Neural cell (in vitro differentiated cells): ENCODE measurements around the gene PLVAP. TPM values are rescaled to one million over a fixed set of nuclear protein-coding genes. Genes with fewer than 3 reads are reported as not detected.

Experiments used
- H2AFZ ChIP-seq: fragments of 200-600, 300-800 bp; sonication (generic), shearing (Covaris generic); 2 replicates; pipeline ENCODE4 v1.6.0; 2014; ENCODE audit warnings: low read depth, mild to moderate bottlenecking, antibody characterized with exemption, low read length, moderate library complexity
- H3F3A ChIP-seq: fragments of 200-600 bp; shearing (Covaris generic); 2 replicates; pipeline ENCODE4 v1.6.1; 2016; ENCODE audit warnings: mild to moderate bottlenecking, moderate library complexity, mixed read lengths, antibody characterized with exemption, low read length; ENCODE audit not compliant: insufficient read depth, poor library complexity, severe bottlenecking
- H3K27ac ChIP-seq: fragments of 200-600, 300-800 bp; sonication (generic), shearing (Covaris generic); 2 replicates; pipeline ENCODE4 v1.5.1; 2014; ENCODE audit warnings: mild to moderate bottlenecking, low read length, moderate library complexity
- H3K27me3 ChIP-seq: fragments of 300-800, 200-600 bp; sonication (generic), shearing (Covaris generic); 2 replicates; pipeline ENCODE4 v1.6.0; 2014; ENCODE audit warnings: mild to moderate bottlenecking, low read depth, low read length, moderate library complexity; ENCODE audit not compliant: insufficient read depth
- H3K36me3 ChIP-seq: fragments of 300-800, 200-600 bp; sonication (generic), shearing (Covaris generic); 2 replicates; pipeline ENCODE4 v1.5.1; 2014; ENCODE audit warnings: mild to moderate bottlenecking, antibody characterized with exemption, low read length, moderate library complexity; ENCODE audit not compliant: insufficient read depth
- H3K4me2 ChIP-seq: fragments of 300-800, 200-600 bp; sonication (generic), shearing (Covaris generic); 2 replicates; pipeline ENCODE4 v1.6.0; 2014; ENCODE audit warnings: mild to moderate bottlenecking, low read length
- H3K4me3 ChIP-seq: fragments of 300-800, 200-600 bp; sonication (generic), shearing (Covaris generic); 2 replicates; pipeline ENCODE4 v1.5.1; 2014; ENCODE audit warnings: mild to moderate bottlenecking, low read length, moderate library complexity
- H3K79me2 ChIP-seq: fragments of 200-600 bp; shearing (Covaris generic); replicated peaks from 2 replicates; pipeline ENCODE4 v1.6.0; 2014; ENCODE audit warnings: mild to moderate bottlenecking, low read length, moderate library complexity; ENCODE audit not compliant: insufficient read depth
- H3K9ac ChIP-seq: fragments of 300-800, 200-600 bp; sonication (generic), shearing (Covaris generic); 2 replicates; pipeline ENCODE4 v1.6.1; 2016; ENCODE audit warnings: mild to moderate bottlenecking, low read length, mixed read lengths
- H3K9me2 ChIP-seq: fragments of 200-600 bp; shearing (Covaris generic); 2 replicates; pipeline ENCODE4 v1.6.1; 2016; ENCODE audit warnings: mild to moderate bottlenecking, low read length, mixed read lengths; ENCODE audit not compliant: insufficient read depth
- H3K9me3 ChIP-seq: fragments of 200-600, 300-800 bp; sonication (generic), shearing (Covaris generic); 2 replicates; pipeline ENCODE4 v1.6.1; 2016; ENCODE audit warnings: mild to moderate bottlenecking, mixed run types, low read length, moderate library complexity, mixed read lengths
- H4K20me1 ChIP-seq: fragments of 200-600 bp; shearing (Covaris generic); 2 replicates; pipeline ENCODE4 v1.6.1; 2016; ENCODE audit warnings: mild to moderate bottlenecking, mixed run types; ENCODE audit not compliant: insufficient read depth
- EP300 ChIP-seq: fragments of 450-650 bp; conservative IDR thresholded peaks from 2 replicates; pipeline ENCODE4 v1.6.1; 2014; ENCODE audit warnings: antibody characterized with exemption, mild to moderate bottlenecking, moderate library complexity; ENCODE audit not compliant: poor library complexity, severe bottlenecking
- EZH2 ChIP-seq: fragments of 200-600, 300-800 bp; shearing (Covaris generic), sonication (generic); IDR thresholded peaks from 2 replicates; pipeline ENCODE4 v1.6.1; 2014; ENCODE audit warnings: antibody characterized with exemption, low read length, borderline replicate concordance, mild to moderate bottlenecking; ENCODE audit not compliant: insufficient read depth, poor library complexity, severe bottlenecking
- MXI1 ChIP-seq: fragments of 450-650 bp; conservative IDR thresholded peaks from 2 replicates; pipeline ENCODE4 v1.6.1; 2014; ENCODE audit warnings: antibody characterized with exemption, mild to moderate bottlenecking; ENCODE audit not compliant: poor library complexity, severe bottlenecking
- POLR2AphosphoS5 ChIP-seq: IDR thresholded peaks from 2 replicates; pipeline ENCODE4 v1.6.1; 2012
- RAD21 ChIP-seq: fragments of 450-650 bp; conservative IDR thresholded peaks from 2 replicates; pipeline ENCODE4 v1.6.1; 2014; ENCODE audit warnings: antibody characterized with exemption, mild to moderate bottlenecking, moderate library complexity
- SMC3 ChIP-seq: fragments of 450-650 bp; conservative IDR thresholded peaks from 2 replicates; pipeline ENCODE4 v1.6.1; 2014; ENCODE audit warnings: antibody characterized with exemption, mild to moderate bottlenecking, moderate library complexity; ENCODE audit not compliant: poor library complexity
- TAF1 ChIP-seq: IDR thresholded peaks from 2 replicates; pipeline ENCODE4 v1.6.1; 2012; ENCODE audit warnings: low read depth
- polyA plus RNA-seq: library from polyadenylated mRNA; depleted of rRNA; stranded (reverse); fragments of >200 nt; gene quantifications from 2 replicates; pipeline ENCODE4 v1.2.3, GENCODE V29; 2014
- TF ChIP-seq, protein P1 (sequence below): fragments of 450-650 bp; IDR thresholded peaks from 2 replicates; pipeline ENCODE4 v1.5.1; 2014; ENCODE audit warnings: antibody characterized with exemption, mild to moderate bottlenecking, moderate library complexity; ENCODE audit not compliant: poor library complexity, severe bottlenecking
- TF ChIP-seq, protein P2 (sequence below): IDR thresholded peaks from 2 replicates; pipeline ENCODE4 v1.6.1; 2012; ENCODE audit warnings: borderline replicate concordance

The PLVAP gene
- polyA plus RNA-seq, 1 donor from 2014 or later = not detected

DNA sequence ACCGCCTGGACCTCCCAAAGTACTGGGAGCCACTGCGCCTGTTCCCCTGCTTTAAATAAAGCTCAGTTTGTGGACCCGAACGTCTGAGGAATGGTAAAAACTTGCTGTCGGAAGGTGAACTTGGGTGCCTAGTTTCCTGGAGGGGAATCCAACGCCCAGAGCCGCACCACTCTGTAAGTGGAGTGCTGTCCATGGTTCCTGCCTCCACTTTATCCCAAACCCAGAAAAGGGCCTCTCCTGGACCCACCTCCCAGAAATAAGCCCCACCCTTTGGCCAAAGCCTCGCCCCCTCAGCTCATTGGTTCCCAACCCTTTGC is 44.8 kb downstream of the PLVAP start:
- no peak overlapping the region for H3K9ac ChIP-seq
- H3K36me3 ChIP-seq = no peaks in the 10 kb centered on the region
- no peak overlapping the region for H2AFZ ChIP-seq
- no peak overlapping the region for H3K4me2 ChIP-seq
- no peaks in the 10 kb centered on the region for H4K20me1 ChIP-seq
- TF ChIP-seq, protein P1, sequence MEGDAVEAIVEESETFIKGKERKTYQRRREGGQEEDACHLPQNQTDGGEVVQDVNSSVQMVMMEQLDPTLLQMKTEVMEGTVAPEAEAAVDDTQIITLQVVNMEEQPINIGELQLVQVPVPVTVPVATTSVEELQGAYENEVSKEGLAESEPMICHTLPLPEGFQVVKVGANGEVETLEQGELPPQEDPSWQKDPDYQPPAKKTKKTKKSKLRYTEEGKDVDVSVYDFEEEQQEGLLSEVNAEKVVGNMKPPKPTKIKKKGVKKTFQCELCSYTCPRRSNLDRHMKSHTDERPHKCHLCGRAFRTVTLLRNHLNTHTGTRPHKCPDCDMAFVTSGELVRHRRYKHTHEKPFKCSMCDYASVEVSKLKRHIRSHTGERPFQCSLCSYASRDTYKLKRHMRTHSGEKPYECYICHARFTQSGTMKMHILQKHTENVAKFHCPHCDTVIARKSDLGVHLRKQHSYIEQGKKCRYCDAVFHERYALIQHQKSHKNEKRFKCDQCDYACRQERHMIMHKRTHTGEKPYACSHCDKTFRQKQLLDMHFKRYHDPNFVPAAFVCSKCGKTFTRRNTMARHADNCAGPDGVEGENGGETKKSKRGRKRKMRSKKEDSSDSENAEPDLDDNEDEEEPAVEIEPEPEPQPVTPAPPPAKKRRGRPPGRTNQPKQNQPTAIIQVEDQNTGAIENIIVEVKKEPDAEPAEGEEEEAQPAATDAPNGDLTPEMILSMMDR = no peak
- TF ChIP-seq RAD21 (no peak), TAF1 (no peak), MXI1 (no peak)
- H3F3A ChIP-seq = peaks cover 6% of the 10 kb centered on the region
- H3K4me3 ChIP-seq = peak overlapping the region; percentile 91
- no peak overlapping the region for H3K27ac ChIP-seq
- no peaks in the 10 kb centered on the region for H3K9me3 ChIP-seq
- H3K79me2 ChIP-seq = peaks cover 7% of the 10 kb centered on the region
- H3K9me2 ChIP-seq = no peaks in the 10 kb centered on the region
- H3K27me3 ChIP-seq = no peaks in the 10 kb centered on the region

DNA sequence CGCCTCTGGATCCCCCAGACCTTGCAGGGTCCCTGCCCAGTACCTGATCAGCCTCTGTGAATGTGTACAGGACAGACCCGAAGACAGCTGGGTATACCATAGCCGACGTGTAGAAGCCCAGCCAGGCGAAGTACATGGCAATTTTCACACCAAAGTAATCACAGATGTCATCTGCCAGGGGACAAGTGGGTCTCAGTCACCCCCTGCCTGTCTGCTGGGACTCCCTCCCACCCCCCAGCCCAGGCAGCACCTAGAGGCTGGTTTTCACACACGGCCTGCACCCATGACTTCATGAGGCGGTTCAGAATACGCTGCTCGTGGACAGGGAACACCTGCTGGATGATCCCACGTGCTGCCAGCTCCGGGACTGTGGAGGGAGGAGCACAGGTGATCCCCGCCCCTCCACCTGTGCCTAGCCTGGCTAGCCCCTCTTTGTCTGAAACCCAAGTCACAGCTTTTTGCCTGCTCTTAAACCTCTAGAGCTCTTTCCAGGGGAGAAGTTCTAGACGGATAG is 46.0 kb downstream of the PLVAP start:
- Histone ChIP-seq H4K20me1 (no peaks in the 10 kb centered on the region), H3K4me3 (no peak overlapping the region), H3K27me3 (no peaks in the 10 kb centered on the region), H2AFZ (no peak overlapping the region), H3K9me3 (no peaks in the 10 kb centered on the region), H3K9ac (no peak overlapping the region), H3K9me2 (no peaks in the 10 kb centered on the region), H3K27ac (no peak overlapping the region), H3K79me2 (peaks cover 7% of the 10 kb centered on the region), H3K36me3 (no peaks in the 10 kb centered on the region), H3F3A (no peaks in the 10 kb centered on the region), H3K4me2 (no peak overlapping the region)
- no peak for TF ChIP-seq SMC3
- TF ChIP-seq POLR2AphosphoS5 = no peak
- TF ChIP-seq, protein P1 = no peak
- TF ChIP-seq, protein P2, sequence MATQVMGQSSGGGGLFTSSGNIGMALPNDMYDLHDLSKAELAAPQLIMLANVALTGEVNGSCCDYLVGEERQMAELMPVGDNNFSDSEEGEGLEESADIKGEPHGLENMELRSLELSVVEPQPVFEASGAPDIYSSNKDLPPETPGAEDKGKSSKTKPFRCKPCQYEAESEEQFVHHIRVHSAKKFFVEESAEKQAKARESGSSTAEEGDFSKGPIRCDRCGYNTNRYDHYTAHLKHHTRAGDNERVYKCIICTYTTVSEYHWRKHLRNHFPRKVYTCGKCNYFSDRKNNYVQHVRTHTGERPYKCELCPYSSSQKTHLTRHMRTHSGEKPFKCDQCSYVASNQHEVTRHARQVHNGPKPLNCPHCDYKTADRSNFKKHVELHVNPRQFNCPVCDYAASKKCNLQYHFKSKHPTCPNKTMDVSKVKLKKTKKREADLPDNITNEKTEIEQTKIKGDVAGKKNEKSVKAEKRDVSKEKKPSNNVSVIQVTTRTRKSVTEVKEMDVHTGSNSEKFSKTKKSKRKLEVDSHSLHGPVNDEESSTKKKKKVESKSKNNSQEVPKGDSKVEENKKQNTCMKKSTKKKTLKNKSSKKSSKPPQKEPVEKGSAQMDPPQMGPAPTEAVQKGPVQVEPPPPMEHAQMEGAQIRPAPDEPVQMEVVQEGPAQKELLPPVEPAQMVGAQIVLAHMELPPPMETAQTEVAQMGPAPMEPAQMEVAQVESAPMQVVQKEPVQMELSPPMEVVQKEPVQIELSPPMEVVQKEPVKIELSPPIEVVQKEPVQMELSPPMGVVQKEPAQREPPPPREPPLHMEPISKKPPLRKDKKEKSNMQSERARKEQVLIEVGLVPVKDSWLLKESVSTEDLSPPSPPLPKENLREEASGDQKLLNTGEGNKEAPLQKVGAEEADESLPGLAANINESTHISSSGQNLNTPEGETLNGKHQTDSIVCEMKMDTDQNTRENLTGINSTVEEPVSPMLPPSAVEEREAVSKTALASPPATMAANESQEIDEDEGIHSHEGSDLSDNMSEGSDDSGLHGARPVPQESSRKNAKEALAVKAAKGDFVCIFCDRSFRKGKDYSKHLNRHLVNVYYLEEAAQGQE = no peak
- no peak for TF ChIP-seq EZH2
- TF ChIP-seq TAF1 = no peak
- TF ChIP-seq MXI1 = no peak
- no peak for TF ChIP-seq EP300
- no peak for TF ChIP-seq RAD21
